HCT116 (cell line): ENCODE results near the gene CA12. TPM values are rescaled to one million over a fixed set of nuclear protein-coding genes. Genes with fewer than 3 reads are reported as not detected.

Source experiments
- ATAC-seq: fragments of 200-7000 bp; cut with Tn5 transposase; 2 replicates; pipeline ENCODE4 v1.9.1; 2020; ENCODE audit warnings: mild to moderate bottlenecking, moderate library complexity
- BruUV-seq: library from RNA; stranded (reverse); fragments of 400-500 nt; replicated peaks from 2 replicates; lab custom pipeline; 2021; lab: Mats Ljungman, UMichigan
- CTCF ChIA-PET: fragments of 300-600 bp; sonication (Branson Sonifier 250); formaldehyde crosslinking; loops from one replicate; lab custom pipeline; 2021; ENCODE audit warnings: antibody characterized with exemption; lab: Charles Lee
- POLR2A ChIA-PET: fragments of 300-600, 350-600 bp; sonication (Branson Sonifier 250); formaldehyde crosslinking; loops from one replicate; lab custom pipeline; 2021; ENCODE audit warnings: antibody characterized with exemption; lab: Charles Lee
- RAD21 ChIA-PET, 2 experiments: fragments of 300-600 bp; sonication (Branson Sonifier 250); formaldehyde crosslinking; loops; one replicate each; lab custom pipeline; 2023; ENCODE audit warnings: low total read pairs in 2 of 2; ENCODE audit not compliant: uncharacterized antibody in 2 of 2, unreplicated experiment in 2 of 2, low non-redundant PET in 1 of 2; lab: Charles Lee
- DNase-seq: peaks from one replicate; pipeline ENCODE4 v3.0.0-alpha.2; 2010; ENCODE audit warnings: low read depth, low spot score
- H2AFZ ChIP-seq: fragments of 200-600 bp; shearing (Covaris generic), sonication (generic); 2 replicates; pipeline ENCODE4 v1.6.1; 2017; ENCODE audit warnings: low read depth, mixed run types, mixed read lengths, antibody characterized with exemption, low read length; ENCODE audit not compliant: poor library complexity, severe bottlenecking
- H3K27ac ChIP-seq: 2 replicates; pipeline ENCODE4 v1.5.1; 2012; ENCODE audit warnings: low read depth, low read length
- H3K27me3 ChIP-seq: fragments of 200-600 bp; sonication (generic); 2 replicates; pipeline ENCODE4 v1.6.1; 2016; ENCODE audit warnings: mixed run types, low read length, mixed read lengths; ENCODE audit not compliant: insufficient read depth
- H3K36me3 ChIP-seq, 2 experiments: fragments of 200-500 bp in 1 of 2; fragments of 200-600 bp in 1 of 2; sonication (Bioruptor generic) in 1 of 2; sonication (generic) in 1 of 2; 2 replicates each; pipeline versions ENCODE4 v1.5.1 to v1.6.1; 2014 to 2016; ENCODE audit warnings: low read length in 2 of 2, inconsistent platforms in 1 of 2, mixed read lengths in 1 of 2, mixed run types in 1 of 2; ENCODE audit not compliant: insufficient read depth in 2 of 2, control insufficient read depth in 1 of 2
- H3K4me1 ChIP-seq, 2 experiments: fragments of 200-600 bp in 1 of 2; sonication (generic) in 1 of 2; 2 replicates each; pipeline versions ENCODE4 v1.5.1 to v1.6.1; 2012 to 2017; ENCODE audit warnings: low read length in 2 of 2, inconsistent platforms in 1 of 2, mild to moderate bottlenecking in 1 of 2, mixed read lengths in 1 of 2, mixed run types in 1 of 2, moderate library complexity in 1 of 2; ENCODE audit not compliant: insufficient read depth in 2 of 2, control insufficient read depth in 1 of 2
- H3K4me2 ChIP-seq: fragments of 200-600 bp; sonication (generic); 2 replicates; pipeline ENCODE4 v1.6.1; 2017; ENCODE audit warnings: mixed run types, low read length, mixed read lengths
- H3K4me3 ChIP-seq, 2 experiments: fragments of 200-600 bp in 1 of 2; sonication (generic) in 1 of 2; replicated peaks in 1 of 2; 2 replicates each; pipeline ENCODE4 v1.5.1; 2011 to 2016; ENCODE audit warnings: low read length in 2 of 2, control low read depth in 1 of 2, low read depth in 1 of 2, mild to moderate bottlenecking in 1 of 2, mixed read lengths in 1 of 2, mixed run types in 1 of 2
- H3K79me2 ChIP-seq: fragments of 200-600 bp; sonication (generic); 2 replicates; pipeline ENCODE4 v1.6.1; 2017; ENCODE audit warnings: mild to moderate bottlenecking, mixed run types, low read length, moderate library complexity, mixed read lengths; ENCODE audit not compliant: insufficient read depth
- H3K9ac ChIP-seq: fragments of 200-600 bp; sonication (generic); 2 replicates; pipeline ENCODE4 v1.6.1; 2016; ENCODE audit warnings: low read length, mixed read lengths
- H3K9me2 ChIP-seq: fragments of 200-600 bp; sonication (generic), shearing (Covaris generic); 2 replicates; pipeline ENCODE4 v1.6.1; 2017; ENCODE audit warnings: mixed run types, mild to moderate bottlenecking, moderate library complexity; ENCODE audit not compliant: insufficient read depth
- H3K9me3 ChIP-seq, 2 experiments: fragments of 200-500 bp in 1 of 2; fragments of 200-600 bp in 1 of 2; sonication (Bioruptor generic) in 1 of 2; sonication (generic) in 1 of 2; 2 replicates each; pipeline ENCODE4 v1.6.1; 2014 to 2017; ENCODE audit warnings: low read length in 2 of 2, mixed read lengths in 2 of 2, inconsistent platforms in 1 of 2, low read depth in 1 of 2, mild to moderate bottlenecking in 1 of 2, mixed run types in 1 of 2, moderate library complexity in 1 of 2; ENCODE audit not compliant: control insufficient read depth in 1 of 2, insufficient read depth in 1 of 2
- H4K20me1 ChIP-seq: fragments of 200-600 bp; sonication (generic), shearing (Covaris generic); 2 replicates; pipeline ENCODE4 v1.6.1; 2017; ENCODE audit warnings: mixed run types, mild to moderate bottlenecking, moderate library complexity; ENCODE audit not compliant: insufficient read depth
- ATF3 ChIP-seq: IDR thresholded peaks from 2 replicates; pipeline ENCODE4 v1.6.1; 2012
- CBX3 ChIP-seq: IDR thresholded peaks from 2 replicates; pipeline ENCODE4 v1.6.1; 2012; ENCODE audit warnings: low read depth
- CEBPB ChIP-seq: IDR thresholded peaks from 2 replicates; pipeline ENCODE4 v1.6.1; 2012; ENCODE audit warnings: low read depth
- CTCF ChIP-seq, 3 experiments: fragments of 200-600 bp in 1 of 3; sonication (generic) in 1 of 3; IDR thresholded peaks in 2 of 3; conservative IDR thresholded peaks in 1 of 3; 2 replicates each; pipeline ENCODE4 v1.5.1; 2012 to 2017; ENCODE audit warnings: low read depth in 2 of 3, low read length in 2 of 3, antibody characterized with exemption in 1 of 3, borderline replicate concordance in 1 of 3, control low read depth in 1 of 3, mild to moderate bottlenecking in 1 of 3, mixed read lengths in 1 of 3, mixed run types in 1 of 3, moderate library complexity in 1 of 3; ENCODE audit not compliant: insufficient read depth in 1 of 3
- EGR1 ChIP-seq: IDR thresholded peaks from 2 replicates; pipeline ENCODE4 v1.6.1; 2012; ENCODE audit warnings: low read depth
- ELF1 ChIP-seq: IDR thresholded peaks from 2 replicates; pipeline ENCODE4 v1.6.1; 2012; ENCODE audit warnings: low read depth, borderline replicate concordance
- EZH2 ChIP-seq: fragments of 200-600 bp; sonication (generic); IDR thresholded peaks from 2 replicates; pipeline ENCODE4 v1.6.1; 2017; ENCODE audit warnings: antibody characterized with exemption, mixed run types
- FOSL1 ChIP-seq: IDR thresholded peaks from 2 replicates; pipeline ENCODE4 v1.6.1; 2012; ENCODE audit warnings: low read depth
- JUND ChIP-seq: IDR thresholded peaks from 2 replicates; pipeline ENCODE4 v1.6.1; 2012
- MAX ChIP-seq: IDR thresholded peaks from 2 replicates; pipeline ENCODE4 v1.6.1; 2012
- SIN3A ChIP-seq: IDR thresholded peaks from 2 replicates; pipeline ENCODE4 v1.6.1; 2012; ENCODE audit warnings: low read depth
- SP1 ChIP-seq: IDR thresholded peaks from 2 replicates; pipeline ENCODE4 v1.6.1; 2012; ENCODE audit warnings: low read depth
- TCF7L2 ChIP-seq: IDR thresholded peaks from 2 replicates; pipeline ENCODE4 v1.7.0; 2011; ENCODE audit warnings: borderline replicate concordance, inconsistent platforms; ENCODE audit not compliant: insufficient read depth, insufficient read length; ENCODE audit errors: extremely low read depth
- YY1 ChIP-seq: IDR thresholded peaks from 2 replicates; pipeline ENCODE4 v1.6.1; 2011; ENCODE audit warnings: low read length, low read depth, moderate library complexity, mild to moderate bottlenecking; ENCODE audit not compliant: insufficient replicate concordance; ENCODE audit errors: extremely low read depth
- ZFX ChIP-seq: fragments of 450-650 bp; IDR thresholded peaks from 2 replicates; pipeline ENCODE4 v1.6.1; 2017
- intact Hi-C: fragments of 100-400 bp; cut with micrococcal nuclease; formaldehyde crosslinking; loops from 2 replicates; pipeline ENCODE4 v1.10.0; 2022
- total RNA-seq: library from RNA; stranded (reverse); gene quantifications from one replicate; pipeline ENCODE4 v1.2.1, GENCODE V29; 2021; ENCODE audit not compliant: unreplicated experiment
- TF ChIP-seq, protein P1 (sequence below): IDR thresholded peaks from 2 replicates; pipeline ENCODE4 v1.6.1; 2012; ENCODE audit warnings: low read depth

CA12 gene
- total RNA-seq, 1 experiment from 2014 or later = 1.8 TPM

- no peak for ATAC-seq
- Histone ChIP-seq H4K20me1 (no peaks in the 10 kb centered on the region), H3K9me3 (no peaks in the 10 kb centered on the region), H3K27me3 (no peaks in the 10 kb centered on the region), H2AFZ (no peak overlapping the region), H3K27ac (no peak overlapping the region), H3K79me2 (no peaks in the 10 kb centered on the region), H3K9me2 (no peaks in the 10 kb centered on the region), H3K4me1 (peaks cover 21 to 32% of the 10 kb centered on the region in 2 experiments), H3K36me3 (no peaks in the 10 kb centered on the region), H3K4me3 (no peak overlapping the region), H3K9ac (no peak overlapping the region), H3K4me2 (no peak overlapping the region)
- ChIA-PET RAD21 (no interaction called here), POLR2A (no interaction called here), CTCF (no interaction called here)
- intact Hi-C loops = no loop called here
- TF ChIP-seq JUND (no peak), CBX3 (no peak), EGR1 (no peak), TCF7L2 (no peak)
- DNase-seq = no peak
- no TSS peak for BruUV-seq
These were observed 10.9 kb downstream of the CA12 start for GRCh38 chr15:63370764-63371163.

- H3K4me3 ChIP-seq = no peak overlapping the region
- no peaks in the 10 kb centered on the region for H3K36me3 ChIP-seq
- no peak for DNase-seq
- no peak overlapping the region for H2AFZ ChIP-seq
- intact Hi-C loops = no loop called here
- ChIA-PET POLR2A (no interaction called here), RAD21 (no interaction called here), CTCF (no interaction called here)
- ATAC-seq = no peak
- no peaks in the 10 kb centered on the region for H3K27me3 ChIP-seq
- no TSS peak for BruUV-seq
- H3K9ac ChIP-seq = no peak overlapping the region
- H3K9me3 ChIP-seq = no peaks in the 10 kb centered on the region
- H4K20me1 ChIP-seq = no peaks in the 10 kb centered on the region
- no peak overlapping the region for H3K27ac ChIP-seq
- H3K4me1 ChIP-seq = peaks cover 12 to 24% of the 10 kb centered on the region in 2 experiments
- no peak overlapping the region for H3K4me2 ChIP-seq
- no peaks in the 10 kb centered on the region for H3K79me2 ChIP-seq
- no peaks in the 10 kb centered on the region for H3K9me2 ChIP-seq
- TF ChIP-seq EZH2 = no peak
- no peak for TF ChIP-seq CBX3
- no peak for TF ChIP-seq TCF7L2
- no peak for TF ChIP-seq SIN3A
- TF ChIP-seq, protein P1, sequence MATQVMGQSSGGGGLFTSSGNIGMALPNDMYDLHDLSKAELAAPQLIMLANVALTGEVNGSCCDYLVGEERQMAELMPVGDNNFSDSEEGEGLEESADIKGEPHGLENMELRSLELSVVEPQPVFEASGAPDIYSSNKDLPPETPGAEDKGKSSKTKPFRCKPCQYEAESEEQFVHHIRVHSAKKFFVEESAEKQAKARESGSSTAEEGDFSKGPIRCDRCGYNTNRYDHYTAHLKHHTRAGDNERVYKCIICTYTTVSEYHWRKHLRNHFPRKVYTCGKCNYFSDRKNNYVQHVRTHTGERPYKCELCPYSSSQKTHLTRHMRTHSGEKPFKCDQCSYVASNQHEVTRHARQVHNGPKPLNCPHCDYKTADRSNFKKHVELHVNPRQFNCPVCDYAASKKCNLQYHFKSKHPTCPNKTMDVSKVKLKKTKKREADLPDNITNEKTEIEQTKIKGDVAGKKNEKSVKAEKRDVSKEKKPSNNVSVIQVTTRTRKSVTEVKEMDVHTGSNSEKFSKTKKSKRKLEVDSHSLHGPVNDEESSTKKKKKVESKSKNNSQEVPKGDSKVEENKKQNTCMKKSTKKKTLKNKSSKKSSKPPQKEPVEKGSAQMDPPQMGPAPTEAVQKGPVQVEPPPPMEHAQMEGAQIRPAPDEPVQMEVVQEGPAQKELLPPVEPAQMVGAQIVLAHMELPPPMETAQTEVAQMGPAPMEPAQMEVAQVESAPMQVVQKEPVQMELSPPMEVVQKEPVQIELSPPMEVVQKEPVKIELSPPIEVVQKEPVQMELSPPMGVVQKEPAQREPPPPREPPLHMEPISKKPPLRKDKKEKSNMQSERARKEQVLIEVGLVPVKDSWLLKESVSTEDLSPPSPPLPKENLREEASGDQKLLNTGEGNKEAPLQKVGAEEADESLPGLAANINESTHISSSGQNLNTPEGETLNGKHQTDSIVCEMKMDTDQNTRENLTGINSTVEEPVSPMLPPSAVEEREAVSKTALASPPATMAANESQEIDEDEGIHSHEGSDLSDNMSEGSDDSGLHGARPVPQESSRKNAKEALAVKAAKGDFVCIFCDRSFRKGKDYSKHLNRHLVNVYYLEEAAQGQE = no peak
- no peak for TF ChIP-seq FOSL1
- TF ChIP-seq ZFX = no peak
- TF ChIP-seq MAX = no peak
- no peak for TF ChIP-seq JUND
- TF ChIP-seq ELF1 = no peak
- no peak for TF ChIP-seq SP1
- no peak for TF ChIP-seq ATF3
- no peak for TF ChIP-seq YY1
- no peak for TF ChIP-seq CEBPB
- no peak for TF ChIP-seq EGR1
- TF ChIP-seq CTCF (IDR thresholded peaks at IDR 0.05 in 2 of 3, conservative IDR thresholded peaks at IDR 0.05 in 1 of 3; ENCODE audit: borderline replicate concordance in 1 of 3, insufficient read depth in 1 of 3, low read depth in 2 of 3, low read length in 2 of 3) = no peak
These were observed 11.9 kb downstream of the CA12 start for GRCh38 chr15:63369781-63370180.
